NCI-H1694 (cell line): ENCODE results near the gene DNMT3A.
A peak's percentile ranks its signal among the peaks of the same experiment; 100 is the strongest.
"Not testable (repeated sequence)": the region's sequence is repeated elsewhere in the genome, so short reads cannot be mapped to it uniquely, and the experiment has no call there.

Experiments
- DNase-seq: peaks from one replicate; lab custom pipeline; 2025; lab: John Stamatoyannopoulos, UW

The DNMT3A gene

DNA sequence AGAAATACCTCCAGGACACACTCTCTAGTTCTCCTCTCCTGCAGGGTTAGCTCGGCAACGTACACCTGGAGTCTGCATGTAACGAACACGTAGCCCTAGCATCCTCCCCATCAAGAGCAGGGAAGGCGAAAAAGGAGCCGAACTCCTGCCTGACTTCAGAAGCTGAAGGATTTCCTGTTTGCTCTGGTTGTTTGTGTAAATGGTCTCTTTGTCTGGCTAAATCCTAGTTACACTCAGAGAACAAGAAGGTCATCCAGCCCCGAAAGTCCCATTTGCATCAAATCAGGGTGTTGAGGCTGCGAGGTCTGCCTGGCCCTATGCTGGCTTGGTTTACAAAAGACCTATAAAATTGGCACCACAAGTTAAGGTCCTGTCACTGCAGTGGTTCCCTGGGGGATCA, 107.0 kb downstream of the DNMT3A start:
- DNase-seq = no peak

DNA sequence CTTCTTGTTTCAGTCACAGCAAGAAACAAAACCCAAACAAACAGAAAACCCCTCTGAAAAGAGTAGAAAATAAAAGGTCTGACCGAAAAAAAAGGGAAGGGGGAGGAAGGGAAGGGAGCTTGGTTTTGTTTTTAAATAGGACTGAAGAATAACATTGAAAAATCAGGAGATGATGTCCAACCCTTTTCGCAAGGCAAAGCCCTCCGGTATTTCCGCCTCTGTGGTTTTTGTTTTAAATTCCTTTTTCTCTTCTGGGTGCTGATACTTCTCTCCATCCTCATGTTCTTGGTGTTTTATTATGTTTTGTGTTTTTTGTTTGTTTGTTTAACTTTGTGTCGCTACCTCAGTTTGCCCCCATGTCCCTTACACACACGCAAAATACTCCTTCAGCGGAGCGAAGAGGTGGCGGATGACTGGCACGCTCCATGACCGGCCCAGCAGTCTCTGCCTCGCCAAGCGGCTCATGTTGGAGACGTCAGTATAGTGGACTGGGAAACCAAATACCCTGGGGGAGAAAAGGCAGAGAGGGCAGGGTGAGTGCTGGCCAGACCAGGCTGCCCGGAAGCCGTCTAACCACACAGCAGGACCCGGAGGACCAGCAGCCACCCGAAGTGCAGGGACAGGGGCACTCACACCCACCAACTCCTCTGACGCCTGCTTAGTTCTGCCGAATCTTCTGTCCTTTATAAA, 107.7 kb downstream of the DNMT3A start:
- DNase-seq = no peak

DNA sequence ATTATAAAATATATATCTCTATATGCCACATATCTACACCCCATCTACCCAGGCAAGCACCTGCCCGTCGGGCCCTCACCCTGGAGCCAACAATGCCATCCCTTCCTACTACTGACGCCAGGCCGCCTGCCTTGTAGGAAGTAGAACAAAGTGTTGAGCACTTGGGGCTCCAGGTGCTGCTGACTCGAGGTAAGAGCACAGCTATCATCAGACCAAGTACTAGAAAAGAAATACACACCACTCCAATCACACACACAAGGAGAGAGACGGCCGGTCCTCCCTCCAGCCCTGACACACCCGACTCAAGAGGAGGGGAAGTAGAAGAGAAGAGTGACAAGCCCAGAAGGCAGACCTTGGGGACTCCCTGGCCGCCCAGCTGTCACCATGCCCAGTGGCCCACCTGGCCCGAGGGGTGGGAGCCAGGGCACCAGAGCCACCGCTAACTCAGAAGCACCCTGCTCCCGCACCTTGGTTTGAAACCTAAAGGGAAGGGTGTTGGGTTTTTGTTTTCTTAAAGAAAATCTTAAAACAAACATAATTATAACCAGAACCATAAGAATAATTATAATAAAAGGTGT, 109.4 kb downstream of the DNMT3A start:
- no peak for DNase-seq

DNA sequence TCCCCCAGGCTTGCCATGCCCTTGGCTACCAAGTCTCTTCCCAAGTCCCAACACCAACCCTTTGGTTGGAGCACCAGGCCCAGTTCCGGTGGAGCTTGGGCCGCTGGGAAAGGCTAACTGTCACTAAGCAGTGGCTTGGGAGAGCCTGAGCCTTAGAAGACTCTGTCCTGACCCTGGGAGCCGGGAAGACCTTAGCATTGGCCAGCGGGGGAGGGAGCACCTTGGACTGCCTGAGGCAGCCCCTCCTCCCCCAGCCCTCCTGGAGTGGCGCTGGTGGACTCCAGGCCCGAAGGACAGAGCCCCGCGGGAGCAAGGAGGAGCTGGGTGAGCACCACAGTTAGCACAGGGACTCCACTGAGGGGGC, 110.8 kb downstream of the DNMT3A start:
- no peak for DNase-seq

DNA sequence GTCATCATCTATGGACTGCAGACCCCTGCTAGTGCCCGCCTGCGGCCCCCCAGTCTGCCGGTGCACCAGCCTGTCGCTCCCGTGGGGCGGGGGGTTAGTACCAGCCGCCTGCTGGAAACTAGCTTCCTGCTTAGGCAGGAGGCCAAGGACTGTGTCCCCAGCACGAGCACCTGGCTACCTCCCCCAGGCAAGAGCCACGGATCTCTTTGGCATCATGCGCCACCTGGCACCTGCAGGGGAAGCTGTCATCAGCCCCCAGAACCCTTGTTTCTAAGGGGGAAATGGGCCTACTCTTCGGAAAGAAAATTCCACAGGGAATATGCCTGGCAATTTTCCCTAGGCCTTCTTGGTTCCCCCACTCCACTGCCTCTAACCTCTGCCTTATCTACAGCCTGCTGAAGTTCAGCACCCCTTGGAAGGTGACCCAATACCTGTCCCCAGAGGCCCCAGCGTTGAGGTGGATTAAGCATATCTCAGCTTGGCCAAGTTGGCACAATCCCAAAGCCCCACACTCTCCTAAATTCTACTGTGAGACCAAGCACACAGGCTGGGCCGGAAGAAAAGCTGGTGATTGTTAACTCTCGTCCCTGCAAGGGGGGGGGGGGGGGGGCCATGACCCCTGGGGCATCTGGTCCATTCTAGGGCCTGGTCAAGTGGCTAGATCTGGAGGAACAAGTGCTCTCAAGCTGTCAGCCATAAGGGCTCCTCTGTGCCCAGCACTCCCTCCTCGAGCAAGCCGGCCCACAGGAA, 111.4 kb downstream of the DNMT3A start:
- peak; percentile 8 for DNase-seq

DNA sequence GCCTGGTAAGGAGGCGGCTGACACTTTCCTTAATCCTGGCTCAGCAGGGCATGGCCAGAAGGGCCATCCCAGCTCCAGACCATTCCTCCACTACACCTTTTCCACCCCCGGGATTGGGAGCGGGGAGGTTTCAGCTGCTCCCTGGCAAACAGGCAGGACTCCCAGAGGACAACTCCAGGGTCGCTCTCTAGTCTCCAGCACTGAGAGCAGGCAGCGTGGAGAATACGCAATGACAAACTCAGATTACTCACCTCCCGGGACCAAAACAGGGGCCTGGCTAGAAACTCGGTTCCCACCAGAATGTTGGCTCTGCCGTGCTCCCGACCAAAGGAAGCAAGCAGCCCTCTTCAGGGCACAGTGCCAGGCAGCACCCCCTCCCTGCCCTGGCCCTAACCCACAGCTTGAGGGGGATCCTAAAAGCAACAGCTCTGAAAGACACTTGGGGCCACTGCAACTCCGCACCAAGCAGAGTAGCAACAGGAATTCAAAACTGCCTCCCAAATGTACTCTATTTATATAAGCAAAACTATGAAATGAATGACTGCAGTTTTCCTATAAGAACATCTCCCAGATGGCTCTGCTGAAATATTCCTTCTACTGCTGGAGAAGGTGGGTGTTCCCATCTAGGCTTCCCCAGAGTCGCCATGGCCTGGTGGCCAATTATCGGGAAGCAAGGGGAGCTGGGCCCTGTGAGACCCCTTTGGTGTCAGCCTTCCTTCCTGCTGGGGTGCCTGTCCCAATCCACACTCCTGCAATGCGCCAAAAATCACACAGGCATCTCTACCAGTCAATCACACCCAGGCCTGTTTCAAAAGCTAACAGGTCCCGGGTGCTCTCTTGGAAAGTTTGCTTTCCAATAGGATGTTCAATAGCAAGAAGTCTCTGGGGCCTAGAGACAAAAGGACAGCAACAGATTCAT, 112.2 kb downstream of the DNMT3A start:
- DNase-seq = peak; percentile 9

DNA sequence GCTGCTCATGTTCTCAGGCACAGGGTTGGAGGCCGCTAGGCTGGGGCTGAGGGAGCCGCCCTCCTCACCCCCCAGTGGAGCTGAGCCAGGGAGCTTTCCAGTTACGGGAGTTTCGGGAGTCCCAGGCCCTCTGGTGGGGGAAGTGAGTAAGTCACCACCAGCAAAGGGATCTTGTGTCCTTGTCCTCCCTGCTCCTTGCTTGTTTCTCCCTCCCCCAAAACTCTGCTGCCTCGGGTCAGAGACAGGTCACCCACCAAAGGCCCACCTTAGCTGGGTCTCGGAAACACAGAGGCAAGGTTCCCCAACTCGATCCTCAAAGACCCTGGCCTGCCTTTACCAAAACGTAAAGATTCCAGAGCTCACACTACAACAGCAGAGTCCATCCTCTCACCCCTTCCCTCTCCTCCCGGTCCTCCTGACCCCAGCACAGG, 112.9 kb downstream of the DNMT3A start:
- peak; percentile 72 for DNase-seq

DNA sequence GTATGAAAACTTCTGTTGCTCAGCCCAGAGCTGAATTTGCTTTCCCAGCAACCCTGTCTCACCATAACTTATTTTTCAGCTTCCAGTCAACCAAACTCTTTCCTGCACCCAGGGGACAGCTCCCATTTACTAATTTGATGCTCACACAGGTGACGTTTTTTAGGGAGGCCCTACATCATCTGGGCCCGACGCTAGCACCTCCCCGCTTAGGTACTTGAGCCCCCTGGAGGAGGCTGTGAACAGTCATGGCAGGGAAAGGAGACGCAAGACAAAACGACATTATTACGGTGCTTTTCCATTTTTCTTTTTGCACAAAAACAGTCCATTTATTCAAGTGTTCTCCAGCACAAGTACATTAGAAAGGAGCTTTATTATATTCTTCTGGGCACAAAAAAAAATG, 114.1 kb downstream of the DNMT3A start:
- DNase-seq = no peak

DNA sequence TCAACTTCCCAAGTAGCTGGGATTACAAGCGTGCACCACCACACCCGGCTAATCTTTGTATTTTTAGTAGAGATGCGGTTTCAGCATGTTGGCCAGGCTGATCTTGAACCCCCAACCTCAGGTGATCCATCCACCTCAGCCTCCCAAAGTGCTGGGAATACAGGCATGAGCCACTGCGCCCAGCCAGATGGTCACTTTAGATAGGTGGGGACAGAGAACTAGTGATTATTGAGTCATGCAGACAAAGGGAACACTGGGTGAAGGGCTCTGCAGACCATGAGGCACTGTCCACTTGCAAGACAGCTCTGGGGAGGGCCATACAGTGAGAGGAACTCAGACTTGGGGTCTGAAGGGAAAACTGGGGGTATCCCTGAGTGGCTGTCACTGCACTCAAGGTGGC, 114.9 kb downstream of the DNMT3A start:
- no peak for DNase-seq

DNA sequence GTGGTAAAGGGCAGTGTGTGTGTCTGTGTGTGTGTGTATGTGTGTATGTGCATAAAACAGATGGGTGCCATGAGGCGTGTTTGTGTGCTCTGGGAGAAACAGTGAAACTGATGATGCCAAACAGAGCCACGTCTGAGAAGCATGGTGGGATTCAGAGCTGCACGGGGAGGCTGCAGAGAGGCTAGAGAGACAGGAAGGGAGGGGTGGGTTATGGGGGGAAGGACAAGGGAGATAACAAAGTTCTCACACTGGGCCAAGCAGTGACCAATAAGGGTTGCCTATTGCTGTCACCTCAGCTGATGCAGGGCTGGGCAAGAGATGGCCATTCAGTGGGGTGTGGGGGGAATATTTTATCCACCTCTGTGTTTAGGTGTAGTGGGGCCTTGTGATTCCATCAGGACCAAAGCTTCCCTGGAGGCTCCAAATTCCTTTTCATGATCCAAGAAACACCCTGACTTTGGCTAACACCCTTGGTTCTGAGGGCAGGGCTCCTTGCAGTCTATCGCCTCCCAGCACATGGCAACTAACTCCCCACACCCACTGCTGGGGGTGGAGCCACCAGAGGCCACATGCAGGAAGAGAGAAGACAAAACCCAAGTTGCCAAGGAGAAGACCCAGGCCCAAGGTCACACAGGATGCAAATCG, 119.1 kb downstream of the DNMT3A start:
- DNase-seq = no peak

DNA sequence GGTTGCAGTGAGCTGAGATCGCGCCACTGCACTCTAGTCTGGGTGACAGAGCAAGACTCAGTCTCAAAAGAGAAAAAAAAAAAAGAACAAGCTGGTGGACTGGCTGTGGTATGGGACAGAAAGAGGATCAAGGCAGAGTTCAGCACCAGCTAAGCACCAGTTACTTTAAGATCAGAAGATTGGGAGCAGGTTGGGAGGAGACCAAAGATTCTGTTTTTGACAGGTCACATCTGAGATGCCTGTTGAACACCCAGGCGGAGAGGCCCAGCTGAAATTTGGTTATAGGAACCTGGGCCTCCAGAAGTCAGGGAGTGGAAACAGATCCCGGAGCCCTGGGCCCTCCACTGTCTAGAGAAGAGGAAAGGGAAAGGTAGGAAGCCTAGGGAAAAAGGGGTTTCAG, 120.1 kb downstream of the DNMT3A start:
- no peak for DNase-seq

DNA sequence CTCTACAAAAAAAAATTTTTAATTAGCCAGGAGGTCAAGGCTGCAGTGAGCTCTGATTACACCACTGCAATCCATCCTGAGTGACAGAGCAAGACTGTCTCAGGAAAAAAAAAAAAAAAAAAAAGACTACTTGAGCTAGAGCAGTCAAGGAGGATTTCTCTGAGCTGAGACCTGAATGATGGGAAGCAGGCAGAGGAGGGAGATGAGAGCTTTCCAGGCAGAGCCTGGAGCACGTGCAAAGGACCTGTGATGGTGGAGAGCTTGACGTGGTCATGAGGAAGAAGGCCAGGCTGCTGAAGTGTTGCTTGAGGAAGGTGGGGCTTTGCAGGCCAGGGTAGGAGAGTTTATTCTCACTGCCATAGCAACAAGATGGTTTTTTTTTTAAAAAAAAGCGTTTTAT, 121.4 kb downstream of the DNMT3A start:
- no peak for DNase-seq

DNA sequence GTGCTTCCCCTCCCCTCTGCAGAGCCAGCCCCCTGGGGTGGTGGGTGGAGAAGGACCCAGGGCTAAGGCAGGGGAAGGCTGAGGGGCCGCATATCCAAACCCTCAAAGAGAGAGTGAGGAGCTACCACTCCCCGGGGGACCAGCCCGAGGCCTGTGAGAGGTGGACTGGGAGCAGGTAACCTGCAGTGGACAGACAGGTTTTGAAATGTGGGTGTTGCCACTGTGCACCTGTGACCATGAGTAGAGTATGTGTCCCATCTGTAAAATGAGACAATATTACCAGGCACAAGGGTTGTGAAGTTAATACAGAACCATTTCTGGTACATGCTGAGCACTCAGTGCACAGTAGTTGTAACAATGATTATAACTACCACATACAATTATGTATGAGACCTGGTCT, 122.1 kb downstream of the DNMT3A start:
- DNase-seq = no peak

DNA sequence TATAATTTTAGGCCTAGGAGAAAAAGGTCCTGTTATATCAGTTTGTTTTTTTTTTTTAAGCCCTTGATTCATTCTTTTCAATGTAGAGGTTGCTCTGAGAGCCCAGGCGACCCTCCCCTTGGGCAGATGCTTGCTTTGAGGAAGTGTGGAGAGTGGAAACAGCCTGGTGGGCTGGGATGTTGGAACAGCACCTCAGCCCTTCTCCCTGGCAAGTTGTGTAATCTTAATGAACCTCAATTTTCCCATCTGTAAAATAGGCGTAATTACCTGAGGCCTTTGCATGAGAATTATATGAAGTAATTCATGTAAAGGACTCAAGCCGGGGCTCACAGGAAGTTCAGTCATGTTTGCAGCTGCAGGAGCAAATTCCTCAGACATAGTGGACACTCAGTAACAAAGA, 123.6 kb downstream of the DNMT3A start:
- DNase-seq = no peak

DNA sequence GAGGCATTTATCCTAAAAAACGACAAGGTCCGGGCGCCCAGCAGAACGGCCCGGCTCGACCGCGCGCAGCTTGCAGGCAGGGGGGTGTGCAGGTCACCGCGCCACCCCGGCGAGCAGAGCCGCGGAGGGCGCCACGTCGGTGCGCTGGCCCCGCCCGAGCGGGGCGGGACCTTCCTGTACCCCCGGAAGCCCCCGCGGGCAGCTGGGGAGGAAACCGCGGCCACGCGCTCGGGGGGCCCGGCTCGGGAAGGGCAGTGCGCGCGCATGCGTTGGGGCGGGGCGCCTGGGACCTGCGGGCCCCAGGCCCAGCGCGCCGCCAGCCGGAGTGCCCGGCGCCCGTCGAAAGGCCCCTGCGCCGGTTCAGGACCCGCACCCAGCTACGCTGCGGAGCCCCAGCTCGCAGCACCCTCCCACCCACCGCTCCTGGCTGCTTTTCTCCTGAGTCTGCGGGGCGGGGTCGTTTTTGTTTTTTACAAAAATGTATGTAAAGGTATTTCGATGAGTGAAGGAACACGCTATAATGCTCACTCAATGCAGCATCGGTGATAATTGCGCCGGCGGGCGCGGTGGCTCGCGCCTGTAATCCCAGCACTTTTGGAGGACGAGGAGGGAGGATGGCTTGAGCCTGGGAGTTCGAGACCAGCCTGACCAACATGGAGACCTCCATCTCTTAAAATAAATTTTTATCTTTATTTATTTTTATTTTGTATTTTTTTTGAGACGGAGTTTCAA, 125.6 kb downstream of the DNMT3A start:
- no peak for DNase-seq

DNA sequence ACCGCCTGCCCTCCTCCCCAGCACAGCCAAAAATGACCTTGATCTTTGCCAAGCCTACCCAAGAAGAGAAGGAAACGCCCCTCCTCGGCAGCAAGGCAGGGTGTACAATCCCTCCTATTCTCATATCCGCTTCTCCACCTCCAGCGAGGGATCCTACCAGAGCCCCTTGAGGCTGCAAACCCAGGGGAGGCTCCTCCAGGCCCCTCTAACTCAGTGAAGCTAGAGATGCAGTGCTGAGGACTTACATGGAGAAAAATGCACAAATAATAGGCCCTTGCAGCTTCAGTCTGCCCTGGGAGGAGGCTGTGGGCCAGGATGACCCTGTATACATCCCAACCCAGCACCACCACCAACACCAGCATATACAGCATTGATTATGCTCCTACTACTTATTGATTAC, 126.5 kb downstream of the DNMT3A start:
- DNase-seq = no peak

DNA sequence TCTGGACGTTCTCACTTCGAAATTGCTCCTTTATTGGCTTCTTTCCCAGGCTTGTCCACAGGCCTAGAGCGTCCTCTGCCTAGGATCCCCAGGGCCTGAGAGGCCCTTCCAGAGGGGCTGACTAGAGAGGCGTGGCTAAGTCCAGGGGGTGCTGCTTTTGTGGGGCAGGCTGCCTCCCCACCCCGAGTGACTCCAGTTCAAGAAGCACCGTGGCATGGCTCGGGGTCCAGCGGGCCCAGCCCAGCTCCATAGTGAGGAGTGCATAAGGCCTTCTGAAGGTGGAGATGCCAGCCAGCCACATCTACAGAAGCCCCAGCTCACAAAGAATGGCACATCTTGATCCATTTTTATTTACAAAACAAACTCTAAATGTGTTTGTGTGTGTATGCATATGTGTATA, 128.5 kb downstream of the DNMT3A start:
- DNase-seq = no peak

DNA sequence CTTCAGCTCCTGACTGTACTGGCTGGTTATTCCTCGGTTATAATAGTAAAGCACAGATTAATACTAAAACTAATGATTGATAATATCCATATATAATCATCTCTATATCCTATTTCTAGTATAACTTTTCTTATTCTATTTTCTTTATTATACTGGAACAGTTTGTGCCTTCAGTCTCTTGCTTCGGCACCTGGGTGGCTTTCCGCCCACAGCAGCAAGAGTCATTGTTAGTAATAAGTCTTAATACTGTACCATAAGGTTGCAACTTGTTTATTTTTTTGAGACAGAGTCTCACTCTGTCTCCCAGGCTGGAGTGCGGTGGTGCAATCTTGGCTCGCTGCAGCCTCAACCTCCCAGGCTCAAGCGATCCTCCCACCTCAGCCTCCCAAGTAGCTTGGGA, 130.8 kb downstream of the DNMT3A start:
- not testable (repeated sequence) for DNase-seq

DNA sequence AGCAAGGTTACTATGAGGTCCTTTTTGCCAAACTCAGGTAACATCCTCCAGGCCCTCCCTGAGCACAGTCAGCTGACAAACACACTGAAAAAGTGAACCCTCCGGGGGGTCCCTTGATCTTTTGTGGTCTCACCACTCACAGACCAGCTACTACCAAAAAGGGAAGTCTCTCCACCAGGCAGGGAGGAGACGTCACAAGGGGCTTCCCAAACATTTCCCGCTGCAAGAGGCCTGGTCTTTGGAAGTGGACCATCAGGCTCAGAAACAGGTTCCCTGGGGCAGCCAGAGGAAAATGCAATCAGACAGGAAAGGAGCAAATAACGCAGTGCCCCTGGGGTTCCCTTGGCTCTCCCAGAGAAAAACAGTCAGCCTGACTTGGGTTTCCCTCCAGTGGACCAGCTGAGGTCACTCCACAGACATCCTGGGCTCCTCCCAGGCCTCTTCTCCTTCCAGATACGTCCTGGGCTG, 134.6 kb downstream of the DNMT3A start:
- DNase-seq = no peak

DNA sequence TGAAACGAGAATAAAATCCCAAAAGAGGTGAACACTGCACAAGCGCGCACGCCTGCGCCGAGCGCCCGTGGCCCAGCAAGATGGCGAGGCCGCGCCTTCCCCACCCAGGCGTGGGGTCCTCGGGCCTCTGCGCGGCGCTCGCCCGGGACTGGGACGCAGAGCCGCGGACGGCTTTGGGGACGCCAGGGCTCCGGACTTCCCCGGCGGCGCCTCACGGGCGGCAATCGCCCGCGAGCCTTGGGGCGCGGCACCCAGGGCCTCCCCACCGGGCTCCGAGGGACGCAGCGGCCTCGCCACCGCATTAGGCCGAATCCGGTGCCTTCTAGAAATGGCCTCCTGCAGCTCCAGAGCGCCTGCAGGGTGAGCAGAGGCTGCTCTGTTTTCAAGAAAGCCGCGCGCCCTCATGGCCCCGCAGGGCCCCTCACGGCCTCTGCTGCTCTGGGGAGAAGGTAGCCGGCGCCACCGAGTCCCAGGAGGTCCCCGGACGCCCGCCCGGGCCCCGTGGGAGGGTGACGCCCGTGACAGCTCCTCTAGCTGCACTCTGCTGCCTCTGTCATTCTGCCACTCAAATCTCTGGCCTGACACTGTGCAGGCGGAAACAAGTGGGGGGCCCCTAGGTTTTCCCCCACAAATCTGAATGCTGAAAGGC, 137.4 kb downstream of the DNMT3A start:
- DNase-seq = no peak

DNA sequence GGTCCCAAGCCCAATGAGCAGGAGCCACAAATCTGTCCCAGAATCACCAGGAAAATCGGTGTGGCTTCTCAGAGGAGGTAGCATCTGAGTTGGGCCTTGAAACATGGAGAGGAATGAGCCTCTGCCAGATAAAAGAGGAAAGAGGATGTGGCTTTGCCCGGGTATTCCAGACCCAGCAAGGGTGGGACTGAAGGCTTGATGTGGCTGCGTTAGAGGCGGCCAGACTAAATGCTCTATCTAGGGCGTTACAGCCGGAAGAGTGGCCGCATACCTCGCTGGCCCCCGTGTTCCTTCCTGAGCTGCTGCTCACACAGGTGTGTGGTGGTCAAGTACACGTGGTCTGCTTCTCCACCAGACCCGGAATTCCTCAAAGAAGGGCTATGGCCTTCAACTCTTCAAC, 139.4 kb downstream of the DNMT3A start:
- DNase-seq = no peak
